HEK293 (cell line): ENCODE results near the gene SMAD4.

Source experiments
- CTCF ChIP-seq: fragments of 450-650 bp; formaldehyde crosslinking; IDR thresholded peaks from 2 replicates; pipeline ENCODE4 v1.5.1; 2016; ENCODE audit warnings: missing biosample characterization, missing genetic modification characterization
- ZNF146 ChIP-seq: fragments of 450-650 bp; formaldehyde crosslinking; IDR thresholded peaks from 2 replicates; pipeline ENCODE4 v1.5.1; 2016; ENCODE audit warnings: missing biosample characterization, missing genetic modification characterization
- ZNF510 ChIP-seq: fragments of 450-650 bp; formaldehyde crosslinking; IDR thresholded peaks from 2 replicates; pipeline ENCODE4 v1.5.1; 2018; ENCODE audit warnings: mild to moderate bottlenecking, missing genetic modification characterization, missing biosample characterization; ENCODE audit not compliant: insufficient replicate concordance
- ZNF768 ChIP-seq: fragments of 450-650 bp; formaldehyde crosslinking; IDR thresholded peaks from 2 replicates; pipeline ENCODE4 v1.5.1; 2018; ENCODE audit warnings: missing biosample characterization, mild to moderate bottlenecking, missing genetic modification characterization

DNA sequence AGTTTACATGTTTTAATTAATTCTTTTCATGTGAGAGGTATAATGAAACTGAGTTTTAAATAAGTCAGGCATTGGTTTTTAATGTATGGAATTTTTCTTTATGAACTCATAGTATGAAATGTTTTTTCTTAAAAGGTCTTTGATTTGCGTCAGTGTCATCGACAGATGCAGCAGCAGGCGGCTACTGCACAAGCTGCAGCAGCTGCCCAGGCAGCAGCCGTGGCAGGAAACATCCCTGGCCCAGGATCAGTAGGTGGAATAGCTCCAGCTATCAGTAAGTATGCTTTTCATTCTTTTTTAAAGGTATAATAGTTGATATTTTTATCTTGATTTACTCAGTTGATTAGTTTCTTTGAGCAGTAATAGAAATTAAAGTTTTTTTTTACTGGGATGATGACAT is 46.5 kb downstream of the SMAD4 start:
- TF ChIP-seq ZNF768 (tag by site-specific recombination), result no peak
- TF ChIP-seq CTCF (tag by site-specific recombination), result no peak
- TF ChIP-seq ZNF146, result no peak
- no peak for TF ChIP-seq ZNF510
